CD1c-positive myeloid dendritic cell (primary cell): ENCODE measurements around the gene UBE2V1.

ENCODE experiments used
- DNase-seq: peaks from one replicate; pipeline ENCODE4 v3.0.0-alpha.2; 2016; ENCODE audit errors: extremely low spot score

UBE2V1 gene

GRCh38 chr20:50043573-50044352, 69.2 kb downstream of the UBE2V1 start:
- DNase-seq: no peak

GRCh38 chr20:50042370-50043313, 70.3 kb downstream of the UBE2V1 start:
- no peak for DNase-seq

GRCh38 chr20:50041246-50041873, 71.6 kb downstream of the UBE2V1 start:
- peak; percentile 64 for DNase-seq

- DNase-seq: no peak
Measured at GRCh38 chr20:50040432-50041245, 72.3 kb downstream of the UBE2V1 start.

GRCh38 chr20:50039706-50040431, 73.1 kb downstream of the UBE2V1 start:
- DNase-seq: no peak

- no peak for DNase-seq
Measured at GRCh38 chr20:50038574-50038991, 74.4 kb downstream of the UBE2V1 start.

GRCh38 chr20:50038169-50038568, 74.8 kb downstream of the UBE2V1 start:
- no peak for DNase-seq

- DNase-seq: no peak
Measured at GRCh38 chr20:50037575-50037974, 75.4 kb downstream of the UBE2V1 start.

GRCh38 chr20:50037123-50037522, 75.8 kb downstream of the UBE2V1 start:
- no peak for DNase-seq

- no peak for DNase-seq
Measured at GRCh38 chr20:50036703-50037102, 76.2 kb downstream of the UBE2V1 start.

- no peak for DNase-seq
Measured at GRCh38 chr20:50034567-50035180, 78.3 kb downstream of the UBE2V1 start.

GRCh38 chr20:50032955-50033666, 79.8 kb downstream of the UBE2V1 start:
- DNase-seq: no peak
